ENCODE results near the gene MYRF.

MYRF gene

DNA sequence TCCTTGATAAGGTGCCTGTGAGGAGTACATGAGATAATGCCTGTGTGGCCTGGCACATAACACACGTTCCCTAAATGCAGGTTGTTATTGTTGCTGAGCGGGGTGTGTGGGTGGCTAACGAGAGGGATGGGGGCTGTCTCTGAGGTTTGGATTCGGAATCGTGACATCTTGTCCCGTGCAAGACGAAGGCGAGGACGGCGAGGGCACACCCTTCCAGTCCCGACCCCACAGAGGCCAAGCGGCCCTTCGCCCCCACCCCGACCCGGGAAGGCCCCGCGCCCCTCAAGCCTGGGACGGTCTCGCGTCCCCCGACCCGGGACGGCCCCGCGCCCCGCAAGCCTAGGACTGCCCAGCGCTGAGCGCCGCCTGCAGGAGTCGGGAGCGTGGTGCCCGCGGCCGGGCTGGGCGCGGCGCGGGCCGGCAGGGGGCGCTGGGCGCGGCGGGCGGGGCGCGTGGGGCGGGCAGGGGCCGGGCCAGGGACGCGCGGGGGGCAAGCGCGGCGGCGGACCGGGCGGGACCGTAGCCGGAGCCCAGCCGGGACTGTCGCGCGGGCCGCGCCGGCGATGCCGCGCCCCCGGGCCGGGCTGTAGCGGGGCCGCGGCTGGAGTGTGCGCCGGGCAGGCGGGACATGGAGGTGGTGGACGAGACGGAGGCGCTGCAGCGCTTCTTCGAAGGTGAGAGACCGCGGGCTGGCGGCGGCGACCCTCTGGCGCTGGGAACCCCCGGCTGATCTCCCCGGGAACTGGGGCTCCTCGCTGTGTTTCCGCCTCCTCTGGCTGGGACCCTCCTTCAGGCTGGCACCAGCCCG, at the start of gene MYRF:
Gene MYRF (plus strand): TSS at position 520 of the 808 bp plus-strand sequence. CDS start 109 bp downstream, at position 629.
- DNase-seq, result peak; percentile 25

DNA sequence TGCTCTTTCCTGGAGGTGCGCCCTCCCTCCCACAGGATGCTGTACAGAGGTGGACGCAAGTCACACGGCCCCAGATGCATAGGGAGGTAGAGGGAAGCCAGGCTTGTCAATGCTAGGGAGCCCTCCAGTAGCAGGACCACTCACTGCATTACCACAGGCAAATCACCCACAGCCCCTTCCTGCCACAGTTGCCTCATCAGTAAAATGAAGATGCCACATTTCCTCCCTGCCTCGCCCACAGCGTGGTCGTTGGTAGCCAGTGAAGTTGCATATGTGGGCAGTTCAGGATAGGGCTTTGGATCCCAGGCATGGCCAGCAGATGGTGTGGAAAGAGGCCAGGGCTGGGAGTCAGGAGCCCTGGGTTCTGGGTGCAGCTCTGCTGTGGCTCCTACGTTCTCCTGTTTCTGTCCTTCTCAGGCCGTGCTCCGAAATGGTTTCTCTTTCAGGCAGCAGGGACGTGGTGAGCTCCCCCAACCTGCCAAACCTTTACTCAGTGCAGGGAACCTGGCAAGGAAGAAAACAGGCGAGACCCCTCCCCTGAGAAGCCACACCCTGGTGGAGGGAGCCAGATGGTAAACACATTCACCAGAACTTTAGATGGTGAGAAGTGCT, 49.6 kb upstream of the MYRF start:
- no peak for DNase-seq

DNA sequence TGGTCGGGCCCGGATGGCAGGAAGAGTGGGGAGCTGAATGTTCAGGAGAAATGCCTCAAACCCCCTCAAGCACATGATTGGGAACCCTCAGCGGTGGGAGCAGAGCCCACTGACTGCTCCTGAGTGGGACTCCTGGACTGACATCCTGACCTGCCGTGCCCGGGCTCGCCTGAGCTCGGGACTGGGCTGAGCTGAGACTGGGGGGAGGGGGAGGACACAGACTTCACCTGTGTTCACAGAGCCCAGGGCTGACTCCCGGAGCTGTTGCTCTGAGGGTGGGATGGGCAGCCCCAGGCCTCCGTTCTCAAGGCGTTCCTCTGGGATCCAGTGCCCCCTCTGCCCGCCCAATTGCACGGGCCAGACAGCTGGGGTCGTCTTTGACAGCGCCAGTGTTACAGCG, 47.6 kb upstream of the MYRF start:
- DNase-seq, result no peak

DNA sequence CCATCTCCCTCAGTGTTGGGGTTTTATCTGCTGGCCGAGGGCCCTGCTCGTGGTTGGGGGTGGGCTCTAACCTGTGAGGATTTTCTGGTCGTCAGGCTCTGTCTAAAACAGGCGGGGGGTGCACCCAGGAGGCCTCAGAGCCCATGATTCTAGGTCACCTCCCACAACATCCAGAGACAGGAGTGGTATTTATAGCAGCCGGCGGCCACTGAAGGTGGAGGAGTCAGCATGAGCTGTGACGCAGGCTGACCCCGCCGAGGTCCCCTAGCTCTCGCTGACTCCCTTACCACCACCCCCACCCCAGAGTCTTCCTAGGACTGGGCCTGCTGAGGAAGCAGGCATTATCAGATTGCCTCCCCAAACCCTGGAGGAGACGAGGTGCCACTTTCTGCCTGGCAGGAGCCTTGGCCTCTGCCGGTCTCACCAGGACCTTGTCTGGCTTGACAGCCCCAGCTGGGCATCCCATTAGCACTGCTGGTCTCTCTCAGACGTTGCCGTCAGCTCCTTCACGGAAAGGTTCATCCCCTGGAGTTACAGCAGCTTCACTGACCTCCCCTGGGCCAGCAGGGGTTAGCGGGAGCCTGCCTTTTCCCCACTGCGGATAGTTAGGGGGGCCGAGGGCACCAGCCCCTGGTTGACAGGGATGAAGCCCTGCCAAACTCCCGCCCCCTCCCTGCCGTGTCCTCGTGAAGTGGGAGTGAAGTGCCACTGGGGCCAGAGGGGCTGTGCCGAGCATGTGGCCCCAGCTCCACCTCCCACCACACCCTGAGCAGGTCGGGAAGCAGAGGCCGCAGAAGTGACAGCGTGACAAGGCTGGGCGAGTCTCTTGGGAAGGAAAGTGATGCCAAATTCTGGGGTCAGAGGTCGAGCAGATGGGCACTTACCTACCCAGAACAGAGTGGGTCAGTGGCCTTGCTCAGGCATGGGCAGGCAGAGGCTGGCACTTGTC, 45.7 kb upstream of the MYRF start:
- no peak for DNase-seq

DNA sequence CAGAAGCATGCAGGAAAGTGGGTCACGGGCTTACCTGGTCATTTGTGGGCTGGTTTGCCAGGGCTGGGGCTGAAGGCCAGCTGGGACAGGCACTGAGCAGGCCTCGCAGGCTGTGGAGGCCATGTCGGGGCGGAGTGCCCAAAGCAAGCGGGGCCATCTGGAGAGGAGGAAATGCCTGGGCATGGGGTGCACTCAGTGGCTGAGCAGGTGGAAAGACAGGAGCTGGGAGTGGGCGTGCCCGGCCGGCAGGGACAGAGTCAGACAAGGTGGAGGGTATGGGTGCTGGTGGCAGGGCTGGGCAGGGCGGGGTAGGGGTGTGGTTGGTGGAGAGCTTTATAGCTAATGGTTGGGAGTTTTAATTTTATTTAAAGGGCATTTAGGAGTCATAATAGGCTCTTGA, 44.9 kb upstream of the MYRF start:
- no peak for DNase-seq

DNA sequence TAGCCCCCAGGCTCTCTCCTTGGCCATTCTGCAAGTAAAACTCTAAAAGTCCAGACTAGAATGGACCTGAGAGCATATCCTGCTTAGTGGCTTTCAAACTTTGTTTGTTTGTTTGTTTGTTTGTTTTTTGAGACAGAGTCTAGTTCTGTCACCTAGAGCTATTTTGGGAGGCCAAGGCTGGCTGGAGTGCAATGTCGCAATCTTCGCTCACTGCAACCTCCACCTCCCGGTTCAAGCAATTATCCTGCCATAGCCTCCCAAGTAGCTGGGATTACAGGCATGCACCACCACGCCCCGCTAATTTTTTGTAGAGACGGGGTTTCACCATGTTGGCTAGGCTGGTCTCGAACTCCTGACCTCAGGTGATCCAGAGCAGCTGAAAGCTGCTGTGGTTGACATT, 43.3 kb upstream of the MYRF start:
- no peak for DNase-seq

DNA sequence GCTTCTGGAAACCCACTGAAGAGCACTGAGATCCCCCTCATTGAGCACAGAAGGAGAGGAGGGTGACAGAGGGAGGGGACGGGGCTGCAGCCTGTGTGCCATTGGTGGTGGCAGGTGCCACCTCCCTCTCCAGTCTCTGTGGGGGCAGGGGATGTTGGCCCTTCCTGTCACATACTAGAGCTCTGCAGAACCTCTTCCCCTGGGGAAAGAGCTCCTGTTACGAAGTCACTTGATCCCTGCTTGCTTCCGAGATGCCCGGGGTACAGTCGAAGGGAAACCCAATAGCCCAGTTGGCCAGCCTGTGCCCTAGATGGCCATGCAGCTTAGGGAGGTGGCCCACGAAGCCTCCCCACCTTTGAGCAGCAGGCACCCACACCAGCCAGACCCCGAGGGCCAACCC, 42.9 kb upstream of the MYRF start:
- DNase-seq, result no peak

DNA sequence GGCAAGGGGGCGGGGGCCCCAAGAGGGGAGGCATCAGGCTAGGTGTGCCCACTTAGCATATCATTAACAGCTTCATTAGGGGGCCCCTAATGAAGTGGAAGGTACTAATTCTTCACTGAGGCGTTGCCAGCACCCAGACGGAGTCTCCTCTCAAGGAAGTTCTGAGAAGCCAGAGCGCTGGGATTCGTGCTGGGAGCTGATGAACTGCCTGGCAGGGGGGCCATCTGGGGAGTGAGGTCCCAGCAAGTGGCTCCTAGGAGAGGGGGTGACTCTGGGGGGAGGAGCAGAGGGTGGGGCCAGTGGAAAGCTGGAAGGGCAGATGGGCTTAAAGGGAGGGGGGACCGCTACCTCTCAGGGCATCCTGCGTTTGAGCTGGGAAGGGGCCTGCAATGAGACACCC, 42.4 kb upstream of the MYRF start:
- no peak for DNase-seq

DNA sequence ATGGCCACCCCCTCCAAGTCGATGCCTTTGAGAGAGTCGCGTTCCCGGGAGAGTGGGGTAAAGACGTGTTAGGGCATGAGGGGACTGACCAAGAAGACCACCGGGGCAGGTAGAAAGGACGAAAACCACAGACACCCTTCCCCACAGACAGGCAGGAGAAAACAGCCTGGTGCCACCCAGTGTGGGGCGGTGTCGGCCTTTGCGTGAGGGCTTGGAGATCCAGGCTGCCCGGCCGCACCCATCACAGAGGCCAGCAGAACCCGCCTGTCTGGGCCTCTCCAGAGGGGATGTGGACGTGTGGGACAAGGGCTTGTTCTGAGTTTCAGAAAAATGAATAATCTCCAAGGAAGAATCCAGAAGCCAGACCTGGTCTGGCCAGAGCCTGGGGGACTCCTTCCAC, 41.4 kb upstream of the MYRF start:
- DNase-seq, result no peak

DNA sequence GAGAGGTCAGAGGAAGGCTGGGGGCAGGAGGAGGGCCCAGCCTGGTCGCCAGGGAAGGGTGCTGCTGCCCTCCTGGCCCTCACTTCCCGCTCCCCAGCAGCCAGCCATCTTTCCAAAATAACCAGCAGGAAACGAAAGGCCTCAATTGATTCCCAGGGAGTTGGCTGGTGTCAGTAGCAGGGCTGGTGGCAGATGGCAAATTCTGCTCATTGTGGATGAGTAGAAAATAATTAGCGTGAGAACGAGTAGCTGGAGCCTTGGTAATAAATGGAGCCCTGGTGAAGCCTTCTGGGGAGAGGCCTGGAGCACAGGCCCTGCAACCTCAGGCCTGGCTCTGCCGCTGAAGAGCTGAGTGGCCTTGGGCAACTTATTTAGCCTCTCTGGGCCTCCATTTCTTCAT, 40.9 kb upstream of the MYRF start:
- DNase-seq, result no peak

DNA sequence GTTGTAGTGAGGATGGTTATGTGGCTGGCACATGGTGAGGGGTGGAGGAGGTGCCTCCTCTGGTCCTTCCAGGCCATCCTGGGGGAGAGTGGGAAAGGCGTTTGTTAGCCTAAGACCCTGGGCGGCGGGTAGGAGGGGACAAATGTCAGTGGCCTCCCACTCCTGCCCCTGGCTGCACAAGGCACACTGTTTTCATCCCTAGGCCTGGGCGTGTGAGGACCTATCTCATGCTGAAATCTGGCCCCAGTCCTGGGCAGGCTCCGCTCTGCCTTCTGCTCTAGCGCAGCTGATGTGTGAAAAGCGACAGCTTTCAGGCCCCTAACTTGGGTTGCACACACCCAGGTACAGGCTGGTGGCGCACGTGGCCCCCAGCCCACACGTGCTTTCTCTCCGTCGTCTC, 40.1 kb upstream of the MYRF start:
- no peak for DNase-seq

DNA sequence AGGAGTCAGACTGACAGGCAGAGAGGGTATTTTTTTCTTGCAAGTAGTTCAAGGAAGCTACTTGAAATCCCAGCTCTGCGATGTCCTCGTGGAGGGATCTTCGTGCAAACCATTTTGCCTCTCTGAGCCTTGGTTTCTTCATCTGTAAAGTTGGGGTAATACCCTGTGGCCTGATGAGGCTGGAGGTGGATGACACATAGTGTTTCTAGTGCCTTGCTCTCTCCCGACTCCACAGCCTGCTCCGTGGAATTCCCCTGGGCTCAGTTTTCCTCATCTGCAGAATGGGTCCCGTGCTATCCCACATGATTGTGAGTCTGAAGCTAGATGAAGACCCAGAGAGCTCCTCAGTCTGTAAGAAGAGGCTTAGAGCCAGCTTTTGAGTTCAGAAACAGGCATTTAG, 39.6 kb upstream of the MYRF start:
- DNase-seq, result no peak

DNA sequence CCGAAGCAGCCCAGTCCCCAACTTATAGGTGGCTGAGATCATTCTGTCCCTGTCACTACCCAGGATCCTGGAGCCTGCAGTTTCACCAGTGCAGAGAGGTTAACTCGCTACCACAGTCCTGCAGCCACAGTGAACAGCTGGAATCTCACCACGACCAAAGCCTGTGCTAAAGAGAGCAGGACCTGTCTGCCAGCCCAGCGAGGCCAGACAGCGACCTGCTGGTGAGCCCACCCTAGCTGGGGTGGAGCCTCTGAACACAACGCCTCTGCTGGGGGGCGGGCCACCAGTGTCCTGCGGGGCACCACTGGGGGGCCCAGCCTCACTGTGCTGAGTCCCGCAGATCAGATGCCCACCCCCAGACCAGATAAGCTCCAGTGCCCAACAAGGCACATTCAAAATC, 39.0 kb upstream of the MYRF start:
- no peak for DNase-seq

DNA sequence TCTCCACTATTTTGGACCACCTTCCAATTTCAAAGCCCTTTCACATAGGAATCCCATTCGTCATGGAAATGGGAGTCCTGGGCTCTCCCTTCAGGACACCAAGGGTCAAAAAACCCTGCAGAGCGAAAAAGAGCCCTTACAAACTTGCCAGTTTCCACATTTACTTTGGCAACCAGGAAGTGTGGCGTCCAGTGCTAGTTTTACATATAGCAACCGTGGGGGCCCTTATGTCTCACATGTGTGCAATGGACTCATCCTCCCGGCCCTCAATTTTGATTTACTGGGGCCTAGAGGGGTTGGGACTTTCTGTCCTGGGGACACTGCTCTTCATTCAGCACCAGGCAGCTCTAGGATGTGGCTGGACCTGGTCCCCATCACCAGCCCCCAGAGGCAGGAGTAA, 38.5 kb upstream of the MYRF start:
- DNase-seq, result no peak

DNA sequence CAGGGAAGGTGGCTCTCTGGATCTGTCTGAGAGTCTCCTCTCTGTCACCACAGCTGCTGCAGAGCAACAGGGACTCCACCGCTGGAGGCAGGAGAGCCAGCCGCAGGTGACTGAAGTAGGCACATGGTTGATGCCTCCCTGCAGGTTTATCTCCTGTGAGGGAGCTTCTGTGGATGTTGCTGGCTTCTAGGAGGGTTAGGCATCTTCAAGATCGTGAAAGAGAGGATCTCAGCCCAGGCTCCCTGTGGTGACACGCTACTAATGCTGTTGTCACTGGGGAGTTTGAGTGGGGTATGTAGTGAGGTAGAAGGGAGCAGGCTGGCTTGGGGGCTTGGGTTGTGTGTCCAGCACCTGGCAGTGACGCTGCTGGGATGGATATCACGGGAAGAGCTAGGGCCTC, 38.1 kb upstream of the MYRF start:
- no peak for DNase-seq

DNA sequence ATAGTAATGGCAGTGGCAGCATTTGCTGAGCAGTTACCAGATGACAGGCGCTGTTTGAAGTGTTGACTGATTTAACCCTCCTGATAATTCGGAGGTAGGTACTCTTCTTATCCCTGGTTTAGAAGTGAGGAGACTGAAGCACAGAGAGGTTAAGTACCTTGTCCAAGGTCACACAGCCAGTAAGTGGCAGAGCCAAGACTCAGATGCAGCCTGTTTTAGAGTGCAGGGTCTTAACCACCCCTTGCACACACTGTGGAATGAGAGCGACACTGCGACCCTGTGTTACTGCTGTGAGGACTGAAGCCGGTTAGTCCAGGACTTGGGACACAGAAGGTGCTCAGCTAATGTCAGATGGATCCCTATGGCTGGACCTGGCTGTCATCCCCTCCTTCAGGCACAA, 37.5 kb upstream of the MYRF start:
- DNase-seq, result no peak

DNA sequence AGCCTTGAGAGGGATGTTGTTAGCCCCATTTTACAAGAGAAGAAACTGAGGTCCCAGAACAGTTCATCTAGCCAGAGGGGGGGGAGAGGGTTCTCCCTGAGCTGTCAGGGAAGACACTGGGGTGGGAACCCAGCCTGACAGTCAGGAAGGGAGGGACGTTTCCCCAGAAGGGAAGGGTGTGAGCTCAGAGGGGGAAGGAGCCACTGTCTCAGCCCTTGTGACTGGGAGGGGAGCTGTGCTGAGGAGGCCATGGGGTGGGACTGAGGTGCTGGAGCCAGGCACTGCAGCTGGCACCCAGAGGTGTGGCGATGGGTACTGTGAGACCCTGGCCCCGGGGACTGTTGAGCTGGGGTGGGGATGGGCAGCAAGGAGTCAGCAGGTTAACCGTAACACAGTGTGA, 36.6 kb upstream of the MYRF start:
- DNase-seq, result no peak

DNA sequence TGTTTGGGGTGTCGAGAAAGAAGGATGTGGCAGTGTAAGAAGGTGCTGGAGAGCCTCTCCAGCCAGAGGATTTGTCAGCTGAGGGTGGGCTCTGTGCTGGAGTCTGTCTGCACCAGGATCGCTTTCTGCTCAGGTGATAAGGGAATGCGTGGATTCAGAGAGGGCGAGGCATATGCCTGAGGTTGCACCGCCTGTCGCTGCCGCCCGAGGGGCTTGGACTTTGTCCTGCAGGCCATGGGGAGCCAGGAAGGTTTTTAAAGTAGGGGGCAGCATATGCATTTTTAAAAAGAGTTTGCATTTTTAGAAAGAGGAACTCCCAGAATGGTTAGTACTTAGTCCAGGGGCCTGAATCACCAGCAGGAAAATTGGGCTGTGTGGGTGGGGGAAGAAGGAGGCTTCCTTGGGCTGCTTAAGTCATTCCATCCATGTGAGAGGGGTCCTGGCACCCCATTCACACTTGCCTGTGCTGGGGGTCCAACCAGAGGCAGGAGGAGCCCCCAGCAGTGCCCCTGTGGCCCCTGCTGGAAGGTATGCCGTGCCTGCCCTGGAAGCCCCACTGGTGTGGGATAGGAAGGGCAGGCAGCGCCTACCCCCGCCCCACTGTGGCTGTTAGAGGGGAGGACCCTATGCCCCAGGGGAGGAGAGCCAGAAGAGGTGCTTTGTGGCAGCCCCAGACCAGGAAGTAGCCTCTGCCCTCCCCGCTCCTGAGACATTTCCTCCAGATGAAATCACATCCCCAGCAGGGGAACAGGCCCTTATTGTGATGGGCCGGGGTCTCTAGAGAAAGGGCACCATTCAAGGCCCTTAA, 35.8 kb upstream of the MYRF start:
- no peak for DNase-seq

DNA sequence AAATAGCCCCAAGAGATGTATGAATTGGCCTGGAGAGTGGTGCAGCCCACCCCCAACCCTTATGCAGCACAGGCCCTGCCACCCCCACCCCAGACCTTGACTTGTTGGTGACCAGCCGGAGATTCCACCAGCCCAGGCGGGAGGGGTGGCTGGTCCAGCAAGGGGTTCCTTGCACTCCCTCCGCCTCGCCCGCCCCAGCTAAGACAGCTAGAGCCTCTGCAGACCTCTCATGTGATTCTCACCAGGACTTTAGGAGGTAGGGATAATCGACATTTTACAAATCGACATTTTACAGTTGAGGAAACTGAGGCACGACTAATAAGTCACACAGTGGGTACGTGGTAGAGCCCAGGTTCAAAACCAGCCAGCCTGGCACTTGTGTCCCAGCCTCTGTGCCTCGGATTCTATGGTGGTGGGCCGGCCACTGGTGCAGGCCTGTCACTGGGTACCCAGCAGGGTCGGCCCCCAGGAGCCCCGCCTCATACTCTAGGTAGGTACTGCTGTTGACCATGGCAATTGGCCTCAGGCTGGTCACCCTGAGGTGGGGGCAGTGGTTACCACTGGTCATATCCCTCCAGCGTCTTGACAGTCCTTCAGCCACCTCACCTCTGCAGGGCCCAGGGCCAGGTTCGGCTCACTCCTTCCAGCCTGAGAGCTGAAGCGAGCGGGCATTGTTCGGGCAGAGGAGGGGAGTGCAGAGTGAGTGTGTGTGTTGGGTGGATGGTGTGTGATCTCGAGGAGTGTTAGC, 35.0 kb upstream of the MYRF start:
- DNase-seq, result no peak

DNA sequence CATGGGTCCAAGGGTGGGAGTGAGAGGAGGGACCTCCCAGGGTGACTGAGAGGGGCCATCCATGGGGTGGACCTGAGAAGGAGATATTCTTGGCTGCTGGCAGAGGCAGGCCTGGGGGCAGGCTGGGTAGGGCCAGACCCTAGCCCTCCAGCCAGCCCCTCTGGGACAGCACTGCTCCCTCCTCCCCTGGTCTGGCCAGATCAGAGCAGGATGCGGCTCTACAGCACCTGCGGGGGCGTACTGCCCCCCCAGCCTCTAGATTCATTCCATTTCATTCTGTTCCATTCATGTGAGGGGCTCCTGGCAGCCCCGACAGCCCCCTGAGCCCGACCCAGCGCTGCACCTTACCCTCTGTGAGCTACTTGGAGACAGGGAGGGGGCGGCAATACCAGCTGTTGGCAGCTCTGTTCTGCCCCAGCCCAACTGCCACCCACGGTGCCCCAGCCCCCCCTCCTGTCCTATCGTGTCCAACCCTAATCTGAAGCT, 34.3 kb upstream of the MYRF start:
- DNase-seq, result no peak

DNA sequence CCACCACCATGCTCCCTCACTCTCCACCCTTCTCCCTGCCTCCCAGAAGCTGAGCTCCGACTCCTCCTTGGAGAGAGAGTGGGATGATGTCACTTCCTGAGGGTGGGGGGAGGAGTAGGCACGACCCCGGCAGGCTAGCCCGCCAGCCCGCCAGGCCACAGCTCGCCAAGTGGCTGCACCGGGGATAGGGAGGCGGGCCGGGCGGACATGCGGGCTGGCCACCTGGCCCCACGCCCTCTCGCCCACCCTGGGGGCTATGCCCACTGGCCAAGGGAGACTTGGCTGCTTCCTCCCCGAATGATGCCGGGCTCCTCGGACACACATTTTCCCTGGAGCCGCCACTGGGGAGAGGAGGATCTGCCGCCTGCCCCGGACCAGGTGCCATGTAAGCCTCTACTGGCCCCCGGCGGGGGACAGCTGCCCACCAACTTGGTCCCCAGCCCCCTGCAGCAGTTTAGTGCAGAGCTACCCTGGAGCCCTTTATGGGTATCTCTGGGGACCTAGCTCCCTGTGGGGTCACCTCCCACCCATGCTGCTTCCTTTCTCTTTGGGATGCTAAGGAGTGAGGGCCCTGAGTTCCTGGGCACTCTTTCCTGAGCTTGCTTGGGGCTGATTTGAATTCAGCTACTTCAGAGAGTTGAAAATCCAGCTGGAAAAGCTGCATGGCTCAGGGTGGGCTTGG, 33.7 kb upstream of the MYRF start:
- DNase-seq, result peak; percentile 53
